Osteoblast (primary cell): Measurements from ENCODE around the gene THRA. TPM values are rescaled to one million over a fixed set of nuclear protein-coding genes. Genes with fewer than 3 reads are reported as not detected.

ENCODE experiments used
- DNase-seq: peaks from one replicate; pipeline ENCODE4 v3.0.0; 2011; ENCODE audit warnings: low spot score, mixed read lengths; ENCODE audit not compliant: insufficient read length; ENCODE audit errors: missing footprints
- H2AFZ ChIP-seq: 2 replicates; pipeline ENCODE4 v1.6.0; 2011; ENCODE audit warnings: mild to moderate bottlenecking, low read length
- H3K27ac ChIP-seq: 2 replicates; pipeline ENCODE4 v1.5.1; 2011; ENCODE audit warnings: mild to moderate bottlenecking, low read depth, low read length, moderate library complexity
- H3K27me3 ChIP-seq: 2 replicates; pipeline ENCODE4 v1.6.0; 2012; ENCODE audit warnings: mild to moderate bottlenecking, control low read depth, inconsistent platforms, low read length, moderate library complexity; ENCODE audit not compliant: insufficient read depth
- H3K36me3 ChIP-seq: 2 replicates; pipeline ENCODE4 v1.5.1; 2011; ENCODE audit warnings: mild to moderate bottlenecking, low read length, control low read depth, moderate library complexity; ENCODE audit not compliant: insufficient read depth
- H3K4me1 ChIP-seq: 2 replicates; pipeline ENCODE4 v1.5.1; 2011; ENCODE audit warnings: mild to moderate bottlenecking, low read length, control low read depth, moderate library complexity; ENCODE audit not compliant: insufficient read depth
- H3K4me2 ChIP-seq: 2 replicates; pipeline ENCODE4 v1.6.0; 2011; ENCODE audit warnings: mild to moderate bottlenecking, low read length; ENCODE audit not compliant: insufficient read depth
- H3K4me3 ChIP-seq: fragments of 200-600 bp; sonication (generic); 3 replicates; pipeline ENCODE4 v1.5.1; 2012; ENCODE audit warnings: mild to moderate bottlenecking, low read length, inconsistent platforms; ENCODE audit not compliant: insufficient read depth
- H3K79me2 ChIP-seq: 2 replicates; pipeline ENCODE4 v1.6.0; 2012; ENCODE audit warnings: mild to moderate bottlenecking, low read length, control low read depth, inconsistent platforms; ENCODE audit not compliant: insufficient read depth
- H3K9me3 ChIP-seq: 2 replicates; pipeline ENCODE4 v1.5.1; 2011; ENCODE audit warnings: low read depth, low read length, control low read depth
- H4K20me1 ChIP-seq: 2 replicates; pipeline ENCODE4 v1.6.0; 2012; ENCODE audit warnings: mild to moderate bottlenecking, low read length, control low read depth; ENCODE audit not compliant: insufficient read depth
- CTCF ChIP-seq: IDR thresholded peaks from 2 replicates; pipeline ENCODE4 v1.5.1; 2011; ENCODE audit warnings: mild to moderate bottlenecking, low read depth, low read length, moderate library complexity; ENCODE audit errors: extremely low read depth
- total RNA-seq: library from RNA; depleted of rRNA; stranded (reverse); fragments of >200 nt; gene quantifications from 2 replicates; pipeline ENCODE4 v1.2.3, GENCODE V29; 2012

Gene THRA
- total RNA-seq, 1 donor = 33.3 TPM

DNA sequence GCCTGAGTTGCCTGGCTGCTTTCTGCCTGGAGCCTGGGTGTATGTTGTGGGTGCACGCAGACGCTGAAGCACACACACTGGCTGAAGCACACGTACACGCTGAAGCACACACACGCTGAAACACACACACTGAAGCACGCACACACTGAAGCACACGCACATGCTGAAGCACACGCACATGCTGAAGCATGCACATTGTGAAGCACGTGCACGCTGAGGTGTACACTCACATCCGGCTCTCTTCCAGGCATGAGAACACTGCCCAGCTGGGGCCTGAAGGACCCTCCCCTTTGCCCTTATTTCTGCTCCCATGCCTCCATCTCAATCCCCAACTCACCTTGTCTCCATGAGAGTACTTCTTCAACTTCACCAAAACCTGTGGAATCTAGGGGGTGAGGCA is 31.1 kb upstream of the THRA start:
- Histone ChIP-seq H3K4me3 (no peak overlapping the region), H3K4me1 (peaks cover 3% of the 10 kb centered on the region), H3K27ac (no peak overlapping the region), H2AFZ (no peak overlapping the region), H3K79me2 (no peaks in the 10 kb centered on the region), H4K20me1 (peaks cover 1% of the 10 kb centered on the region), H3K27me3 (no peaks in the 10 kb centered on the region), H3K36me3 (peaks cover 54% of the 10 kb centered on the region), H3K4me2 (no peak overlapping the region), H3K9me3 (no peaks in the 10 kb centered on the region)
- peak; percentile 74 for DNase-seq
- TF ChIP-seq CTCF = no peak

DNA sequence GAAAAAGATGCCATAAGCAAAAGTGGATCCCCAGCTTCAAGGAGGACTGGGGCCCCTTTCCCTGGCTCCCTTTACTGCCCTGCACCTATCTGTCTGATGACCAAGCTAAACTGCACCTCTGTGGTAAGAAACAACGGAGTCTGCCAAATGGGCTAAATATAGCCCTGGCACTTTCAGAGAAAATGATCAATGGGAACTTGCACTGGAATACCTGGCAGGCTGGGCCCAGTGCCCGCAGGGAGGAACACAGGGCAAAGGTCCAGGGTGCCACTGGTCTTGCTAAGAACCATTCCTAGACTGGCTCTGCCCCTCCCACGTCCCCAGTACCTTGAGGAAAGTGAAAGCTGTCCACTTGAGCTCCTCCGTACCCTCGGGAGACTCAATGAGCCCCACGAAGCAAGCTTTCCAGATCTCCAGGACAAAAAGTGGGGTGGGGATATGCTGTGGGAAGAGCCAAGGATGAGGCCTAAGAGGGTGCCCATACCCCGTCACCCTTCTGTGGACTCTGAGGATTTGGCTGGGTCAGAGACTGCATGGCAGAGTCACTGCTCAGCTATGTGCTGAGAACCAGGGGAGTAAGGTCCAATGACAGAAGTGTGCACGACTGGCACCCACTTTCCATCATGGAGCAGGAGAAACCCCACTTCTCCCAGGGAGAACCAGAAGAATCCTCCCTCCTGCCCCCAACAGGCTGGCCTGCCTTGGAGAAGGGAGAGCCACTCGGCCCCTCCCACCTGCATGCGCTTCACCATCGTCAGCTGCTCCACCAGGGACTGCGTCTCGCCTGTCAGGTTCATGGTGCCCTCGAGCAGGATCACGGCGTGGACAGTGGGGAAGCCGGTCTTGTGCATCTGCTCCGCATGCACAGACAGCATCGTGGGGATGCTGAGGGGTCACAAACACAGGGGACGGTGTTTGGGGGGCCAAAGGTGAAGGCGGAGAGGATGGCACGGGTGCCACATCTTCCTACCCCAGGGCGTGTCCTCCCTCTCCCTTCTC is 30.1 kb upstream of the THRA start:
- Histone ChIP-seq H3K27me3 (no peaks in the 10 kb centered on the region), H3K4me2 (no peak overlapping the region), H3K9me3 (no peaks in the 10 kb centered on the region), H3K79me2 (no peaks in the 10 kb centered on the region), H3K4me3 (no peak overlapping the region), H3K27ac (no peak overlapping the region), H4K20me1 (no peaks in the 10 kb centered on the region), H3K36me3 (peaks cover 54% of the 10 kb centered on the region), H2AFZ (no peak overlapping the region), H3K4me1 (no peaks in the 10 kb centered on the region)
- peak; percentile 55 for DNase-seq
- no peak for TF ChIP-seq CTCF

DNA sequence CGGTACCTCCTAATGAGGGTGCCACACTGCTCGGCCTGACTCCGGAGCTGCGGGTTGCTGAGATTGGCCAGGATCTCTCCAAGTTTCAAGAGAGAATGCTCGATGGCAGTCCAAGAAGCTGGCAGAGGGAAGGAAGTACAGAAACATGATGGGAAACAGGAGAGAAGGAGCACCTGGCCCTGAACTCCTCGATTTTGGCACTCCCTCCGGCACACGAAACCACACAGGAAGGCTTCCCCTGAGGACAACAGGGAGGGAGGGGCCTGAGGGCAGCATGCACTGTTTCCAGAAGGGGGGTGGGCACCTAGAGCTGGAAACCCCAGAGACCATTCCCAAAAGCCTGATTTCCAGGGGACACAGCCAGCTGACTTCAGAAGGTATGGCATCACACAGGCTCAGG is 29.4 kb upstream of the THRA start:
- H3K4me1 ChIP-seq = no peaks in the 10 kb centered on the region
- no peaks in the 10 kb centered on the region for H4K20me1 ChIP-seq
- no peaks in the 10 kb centered on the region for H3K27me3 ChIP-seq
- H2AFZ ChIP-seq = no peak overlapping the region
- no peak for TF ChIP-seq CTCF
- H3K79me2 ChIP-seq = no peaks in the 10 kb centered on the region
- no peak overlapping the region for H3K4me3 ChIP-seq
- H3K36me3 ChIP-seq = peaks cover 53% of the 10 kb centered on the region
- H3K9me3 ChIP-seq = no peaks in the 10 kb centered on the region
- no peak overlapping the region for H3K27ac ChIP-seq
- no peak for DNase-seq
- H3K4me2 ChIP-seq = no peak overlapping the region

DNA sequence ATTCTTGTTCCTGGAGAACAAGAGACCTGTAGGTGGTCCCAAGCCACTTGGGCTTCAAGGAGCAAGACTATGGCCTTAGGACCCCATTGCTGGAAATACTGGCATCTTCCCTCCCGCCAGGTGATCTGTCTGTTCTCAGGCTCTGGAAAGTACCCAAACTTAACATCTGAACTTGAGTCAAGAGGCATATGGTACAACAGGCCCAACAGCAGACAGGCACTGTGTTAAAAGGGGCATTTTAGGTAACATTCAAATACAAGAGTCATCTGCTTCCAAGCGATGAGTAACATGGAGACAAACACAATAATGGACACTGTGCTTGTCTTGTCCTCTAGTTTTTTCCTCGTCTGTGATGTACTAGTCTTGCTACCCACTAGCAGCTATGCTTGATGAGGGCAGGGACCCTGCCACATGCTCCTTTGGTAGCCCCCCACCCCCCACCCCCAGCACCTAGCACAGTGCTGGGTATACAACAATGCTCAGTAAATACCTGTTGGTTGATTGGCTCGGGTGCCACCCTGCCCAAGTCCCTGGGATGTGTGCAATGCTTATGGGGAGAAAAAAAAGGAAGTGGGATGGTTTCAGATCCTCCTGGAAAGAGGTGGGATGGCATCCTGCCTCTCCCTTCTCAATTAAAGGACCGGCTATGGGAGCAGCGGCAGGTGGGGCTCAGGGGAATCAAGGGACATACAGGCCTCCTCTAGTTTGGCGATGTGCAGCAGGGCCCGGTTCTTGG is 28.2 kb upstream of the THRA start:
- Histone ChIP-seq H3K4me1 (peaks cover 8% of the 10 kb centered on the region), H3K79me2 (no peaks in the 10 kb centered on the region)

More for the DNA sequence above, 28.2 kb upstream of the THRA start:
- no peak overlapping the region for H3K4me2 ChIP-seq
- no peak for TF ChIP-seq CTCF
- H4K20me1 ChIP-seq = no peaks in the 10 kb centered on the region
- H3K27ac ChIP-seq = no peak overlapping the region
- no peaks in the 10 kb centered on the region for H3K9me3 ChIP-seq
- no peak for DNase-seq
- H2AFZ ChIP-seq = no peak overlapping the region
- H3K27me3 ChIP-seq = no peaks in the 10 kb centered on the region
- H3K4me3 ChIP-seq = no peak overlapping the region
- H3K36me3 ChIP-seq = peaks cover 42% of the 10 kb centered on the region
